Astrocyte (in vitro differentiated cells and primary cell): Measurements from ENCODE around the gene HSPA9. TPM values are rescaled to one million over a fixed set of nuclear protein-coding genes. Genes with fewer than 3 reads are reported as not detected.

Source experiments
- DNase-seq: peaks from one replicate; pipeline ENCODE4 v3.0.0-alpha.2; 2010; ENCODE audit warnings: low read depth
- FAIRE-seq: peaks from 2 replicates; lab custom pipeline; 2011; peaks lifted over from hg19 to GRCh38; lab: Jason Lieb, UNC
- H2AFZ ChIP-seq: 2 replicates; pipeline ENCODE4 v1.6.0; 2012; ENCODE audit warnings: low read depth, low read length, inconsistent platforms
- H3K27ac ChIP-seq: 2 replicates; pipeline ENCODE4 v1.5.1; 2011; ENCODE audit warnings: low read depth, low read length, inconsistent platforms
- H3K27me3 ChIP-seq: 2 replicates; pipeline ENCODE4 v1.6.0; 2011; ENCODE audit warnings: low read length, inconsistent platforms; ENCODE audit not compliant: insufficient read depth
- H3K36me3 ChIP-seq: 2 replicates; pipeline ENCODE4 v1.5.1; 2011; ENCODE audit warnings: low read length, inconsistent platforms; ENCODE audit not compliant: insufficient read depth
- H3K4me1 ChIP-seq: 2 replicates; pipeline ENCODE4 v1.5.1; 2011; ENCODE audit warnings: low read length, inconsistent platforms; ENCODE audit not compliant: insufficient read depth
- H3K4me2 ChIP-seq: 2 replicates; pipeline ENCODE4 v1.6.0; 2012; ENCODE audit warnings: low read length, inconsistent platforms
- H3K4me3 ChIP-seq: 2 replicates; pipeline ENCODE4 v1.5.1; 2011; ENCODE audit warnings: low read depth, mild to moderate bottlenecking, low read length, inconsistent platforms; ENCODE audit not compliant: insufficient read depth
- H3K79me2 ChIP-seq: 2 replicates; pipeline ENCODE4 v1.6.0; 2012; ENCODE audit warnings: mild to moderate bottlenecking, low read length, inconsistent platforms; ENCODE audit not compliant: insufficient read depth
- H3K9ac ChIP-seq: 2 replicates; pipeline ENCODE4 v1.6.0; 2012; ENCODE audit warnings: mild to moderate bottlenecking, low read length, inconsistent platforms
- H3K9me3 ChIP-seq: 2 replicates; pipeline ENCODE4 v1.5.1; 2012; ENCODE audit warnings: low read depth, mild to moderate bottlenecking, low read length, inconsistent platforms; ENCODE audit not compliant: insufficient read depth
- H4K20me1 ChIP-seq: 2 replicates; pipeline ENCODE4 v1.6.0; 2012; ENCODE audit warnings: low read length, inconsistent platforms; ENCODE audit not compliant: insufficient read depth
- H3K27ac Mint-ChIP-seq: one replicate; pipeline ENCODE4 v1.8.0; 2021; ENCODE audit warnings: mild to moderate bottlenecking, mixed read lengths; ENCODE audit not compliant: unreplicated experiment
- H3K27me3 Mint-ChIP-seq: one replicate; pipeline ENCODE4 v1.8.0; 2021; ENCODE audit warnings: low read depth, mixed read lengths; ENCODE audit not compliant: unreplicated experiment
- H3K36me3 Mint-ChIP-seq: one replicate; pipeline ENCODE4 v1.8.0; 2021; ENCODE audit warnings: low read depth, mixed read lengths; ENCODE audit not compliant: unreplicated experiment
- H3K4me1 Mint-ChIP-seq: one replicate; pipeline ENCODE4 v1.8.0; 2021; ENCODE audit warnings: low read depth, mixed read lengths; ENCODE audit not compliant: unreplicated experiment
- H3K4me3 Mint-ChIP-seq: one replicate; pipeline ENCODE4 v1.8.0; 2021; ENCODE audit warnings: mild to moderate bottlenecking, moderate library complexity, mixed read lengths; ENCODE audit not compliant: unreplicated experiment
- H3K9me3 Mint-ChIP-seq: one replicate; pipeline ENCODE4 v1.8.0; 2021; ENCODE audit warnings: mild to moderate bottlenecking, mixed read lengths; ENCODE audit not compliant: unreplicated experiment
- CTCF ChIP-seq: IDR thresholded peaks from 2 replicates; pipeline ENCODE4 v1.5.1; 2011; ENCODE audit warnings: low read depth, mild to moderate bottlenecking, inconsistent platforms, low read length, moderate library complexity; ENCODE audit not compliant: insufficient read depth
- EZH2 ChIP-seq: IDR thresholded peaks from 2 replicates; pipeline ENCODE4 v1.6.1; 2012; ENCODE audit warnings: mild to moderate bottlenecking, low read length, inconsistent platforms; ENCODE audit not compliant: insufficient read depth
- total RNA-seq: library from RNA; stranded (reverse); gene quantifications from 2 replicates; pipeline ENCODE4 v1.2.1, GENCODE V29; 2021

Gene HSPA9
- total RNA-seq, 1 donor from 2014 or later: 266 TPM

- no peak overlapping the region for H3K27ac Mint-ChIP-seq
- Histone ChIP-seq H3K27ac (no peak overlapping the region), H3K4me2 (no peak overlapping the region), H3K9ac (no peak overlapping the region), H3K9me3 (no peaks in the 10 kb centered on the region), H3K4me3 (no peak overlapping the region), H3K4me1 (no peaks in the 10 kb centered on the region), H2AFZ (no peak overlapping the region), H3K79me2 (peaks cover 67% of the 10 kb centered on the region), H3K36me3 (peaks cover 90% of the 10 kb centered on the region), H3K27me3 (no peaks in the 10 kb centered on the region), H4K20me1 (peaks cover 78% of the 10 kb centered on the region)
- no peak overlapping the region for H3K4me3 Mint-ChIP-seq
- H3K36me3 Mint-ChIP-seq: peaks cover 26% of the 10 kb centered on the region
- FAIRE-seq: no peak
- no peaks in the 10 kb centered on the region for H3K9me3 Mint-ChIP-seq
- DNase-seq: no peak
- no peaks in the 10 kb centered on the region for H3K27me3 Mint-ChIP-seq
- H3K4me1 Mint-ChIP-seq: peaks cover 6% of the 10 kb centered on the region
- no peak for TF ChIP-seq CTCF
- no peak for TF ChIP-seq EZH2
These were observed 15.3 kb downstream of the HSPA9 start for GRCh38 chr5:138559937-138560336.

- Histone ChIP-seq H3K4me2 (no peak overlapping the region), H3K27me3 (no peaks in the 10 kb centered on the region), H3K36me3 (peaks cover 87% of the 10 kb centered on the region), H2AFZ (no peak overlapping the region), H4K20me1 (peaks cover 56% of the 10 kb centered on the region), H3K79me2 (peaks cover 45% of the 10 kb centered on the region), H3K9me3 (no peaks in the 10 kb centered on the region), H3K4me1 (no peaks in the 10 kb centered on the region), H3K9ac (no peak overlapping the region), H3K4me3 (no peak overlapping the region), H3K27ac (no peak overlapping the region)
- no peaks in the 10 kb centered on the region for H3K27me3 Mint-ChIP-seq
- TF ChIP-seq CTCF (no peak), EZH2 (no peak)
- H3K4me1 Mint-ChIP-seq: peaks cover 3% of the 10 kb centered on the region
- no peak overlapping the region for H3K4me3 Mint-ChIP-seq
- FAIRE-seq: no peak
- H3K36me3 Mint-ChIP-seq: peaks cover 31% of the 10 kb centered on the region
- no peak overlapping the region for H3K27ac Mint-ChIP-seq
- DNase-seq: no peak
- H3K9me3 Mint-ChIP-seq: no peaks in the 10 kb centered on the region
These were observed 17.5 kb downstream of the HSPA9 start for GRCh38 chr5:138557677-138558076.

GRCh38 chr5:138554143-138554542 lies 21.1 kb downstream of the HSPA9 start:
- Mint-ChIP-seq H3K27ac (no peak overlapping the region), H3K4me1 (no peaks in the 10 kb centered on the region), H3K27me3 (no peaks in the 10 kb centered on the region), H3K9me3 (no peaks in the 10 kb centered on the region), H3K4me3 (no peak overlapping the region), H3K36me3 (peaks cover 22% of the 10 kb centered on the region)
- Histone ChIP-seq H3K79me2 (peaks cover 32% of the 10 kb centered on the region), H3K4me3 (no peak overlapping the region), H3K27me3 (no peaks in the 10 kb centered on the region), H2AFZ (no peak overlapping the region), H3K4me2 (no peak overlapping the region), H3K4me1 (no peaks in the 10 kb centered on the region), H3K9ac (no peak overlapping the region), H3K9me3 (no peaks in the 10 kb centered on the region), H3K27ac (no peak overlapping the region), H3K36me3 (peaks cover 60% of the 10 kb centered on the region), H4K20me1 (peaks cover 44% of the 10 kb centered on the region)
- TF ChIP-seq CTCF: no peak
- TF ChIP-seq EZH2: no peak
- FAIRE-seq: no peak
- no peak for DNase-seq
